ENCODE measurements around the gene OST4.

Gene OST4

GRCh38 chr2:27083410-27084296 lies 12.2 kb upstream of the OST4 start:
- no peak for TF ChIP-seq CTCF (IDR thresholded peaks at IDR 0.05; ENCODE audit: low read depth, low read length)
- in situ Hi-C loops (cut with HindIII; ENCODE audit: low sequenced_read_pairs) = no loop called here
- DNase-seq (ENCODE audit: low read depth, low spot score) = no peak
- no peak overlapping the region for H3K4me3 ChIP-seq (ENCODE audit: low read depth, low read length)

GRCh38 chr2:27082773-27083409 lies 11.4 kb upstream of the OST4 start:
- TF ChIP-seq CTCF (IDR thresholded peaks at IDR 0.05; ENCODE audit: low read depth, low read length) = no peak
- no peak for DNase-seq (ENCODE audit: low read depth, low spot score)
- in situ Hi-C loops (cut with HindIII; ENCODE audit: low sequenced_read_pairs) = no loop called here
- no peak overlapping the region for H3K4me3 ChIP-seq (ENCODE audit: low read depth, low read length)

- H3K4me3 ChIP-seq (ENCODE audit: low read depth, low read length) = no peak overlapping the region
- TF ChIP-seq CTCF (IDR thresholded peaks at IDR 0.05; ENCODE audit: low read depth, low read length) = no peak
- in situ Hi-C loops (cut with HindIII; ENCODE audit: low sequenced_read_pairs) = no loop called here
- DNase-seq (ENCODE audit: low read depth, low spot score) = no peak
Measured at GRCh38 chr2:27081984-27082772, 10.7 kb upstream of the OST4 start.

GRCh38 chr2:27080603-27080936 lies 9.1 kb upstream of the OST4 start:
- DNase-seq (ENCODE audit: low read depth, low spot score) = no peak
- in situ Hi-C loops (cut with HindIII; ENCODE audit: low sequenced_read_pairs) = no loop called here
- H3K4me3 ChIP-seq (ENCODE audit: low read depth, low read length) = peak overlapping the region; percentile 62
- no peak for TF ChIP-seq CTCF (IDR thresholded peaks at IDR 0.05; ENCODE audit: low read depth, low read length)

- H3K4me3 ChIP-seq (ENCODE audit: low read depth, low read length) = peak overlapping the region; percentile 62
- in situ Hi-C loops (cut with HindIII; ENCODE audit: low sequenced_read_pairs) = no loop called here
- DNase-seq (ENCODE audit: low read depth, low spot score) = no peak
- no peak for TF ChIP-seq CTCF (IDR thresholded peaks at IDR 0.05; ENCODE audit: low read depth, low read length)
Measured at GRCh38 chr2:27080140-27080469, 8.7 kb upstream of the OST4 start.

GRCh38 chr2:27079233-27080139 lies 8.0 kb upstream of the OST4 start:
- in situ Hi-C loops (cut with HindIII; ENCODE audit: low sequenced_read_pairs) = no loop called here
- H3K4me3 ChIP-seq (ENCODE audit: low read depth, low read length) = peak overlapping the region; percentile 62
- no peak for TF ChIP-seq CTCF (IDR thresholded peaks at IDR 0.05; ENCODE audit: low read depth, low read length)
- no peak for DNase-seq (ENCODE audit: low read depth, low spot score)
